SHP77 (cell line): ENCODE data around the gene TRPV5.

ENCODE experiments used
- DNase-seq, 2 experiments: peaks; one replicate each; lab custom pipeline; 2025; lab: John Stamatoyannopoulos, UW

The TRPV5 gene

GRCh38 chr7:142908921-142909890, 24.3 kb downstream of the TRPV5 start:
- DNase-seq: no peak

- no peak for DNase-seq
Observed at GRCh38 chr7:142908290-142908689, 25.3 kb downstream of the TRPV5 start.

- DNase-seq: no peak
Observed at GRCh38 chr7:142906643-142907042, 26.9 kb downstream of the TRPV5 start.

GRCh38 chr7:142905759-142906158, 27.8 kb downstream of the TRPV5 start:
- no peak for DNase-seq

GRCh38 chr7:142904128-142904527, 29.4 kb downstream of the TRPV5 start:
- DNase-seq: no peak

GRCh38 chr7:142901426-142902259, 31.9 kb downstream of the TRPV5 start:
- DNase-seq: no peak

- DNase-seq: no peak
Observed at GRCh38 chr7:142899661-142900060, 33.9 kb downstream of the TRPV5 start.

- DNase-seq: no peak
Observed at GRCh38 chr7:142898377-142899170, 35.0 kb downstream of the TRPV5 start.

- DNase-seq: no peak
Observed at GRCh38 chr7:142897691-142898090, 35.9 kb downstream of the TRPV5 start.

GRCh38 chr7:142896741-142897379, 36.7 kb downstream of the TRPV5 start:
- no peak for DNase-seq

- DNase-seq: no peak
Observed at GRCh38 chr7:142896151-142896550, 37.4 kb downstream of the TRPV5 start.

GRCh38 chr7:142894985-142895593, 38.5 kb downstream of the TRPV5 start:
- no peak for DNase-seq

- DNase-seq: no peak
Observed at GRCh38 chr7:142894112-142894984, 39.2 kb downstream of the TRPV5 start.

GRCh38 chr7:142892951-142893350, 40.6 kb downstream of the TRPV5 start:
- no peak for DNase-seq

GRCh38 chr7:142891490-142892082, 42.0 kb downstream of the TRPV5 start:
- no peak for DNase-seq

- DNase-seq: no peak
Observed at GRCh38 chr7:142890874-142891485, 42.6 kb downstream of the TRPV5 start.

GRCh38 chr7:142889816-142890215, 43.7 kb downstream of the TRPV5 start:
- DNase-seq: no peak

GRCh38 chr7:142887282-142888015, 46.1 kb downstream of the TRPV5 start:
- DNase-seq: no peak

- no peak for DNase-seq
Observed at GRCh38 chr7:142886866-142887265, 46.7 kb downstream of the TRPV5 start.
